AG04450 (cell line): ENCODE data around the gene ZDHHC7. TPM values are rescaled to one million over a fixed set of nuclear protein-coding genes. Genes with fewer than 3 reads are reported as not detected.

Source experiments
- CTCF ChIA-PET: fragments of 300-600, 350-600 bp; formaldehyde crosslinking; extraction: SDS; loops from one replicate; lab custom pipeline; 2022; ENCODE audit warnings: antibody characterized with exemption, inconsistent platforms; lab: Charles Lee
- POLR2A ChIA-PET: fragments of 350-600 bp; formaldehyde crosslinking; extraction: SDS; loops from one replicate; lab custom pipeline; 2021; ENCODE audit warnings: antibody characterized with exemption, inconsistent platforms; lab: Yijun Ruan, JAX
- DNase-seq: peaks from one replicate; pipeline ENCODE4 v3.0.0-alpha.2; 2011; ENCODE audit warnings: low read depth, low spot score
- H3K27ac ChIP-seq: one replicate; pipeline ENCODE4 v1.5.1; 2012; ENCODE audit warnings: low read depth, low read length, control low read depth
- H3K27me3 ChIP-seq: one replicate; pipeline ENCODE4 v1.6.0; 2012; ENCODE audit warnings: low read length; ENCODE audit not compliant: control insufficient read depth, insufficient read depth
- H3K4me3 ChIP-seq: 2 replicates; pipeline ENCODE4 v1.5.1; 2011; ENCODE audit warnings: mild to moderate bottlenecking, low read depth, low read length, control low read depth
- H3K9me3 ChIP-seq: 2 replicates; pipeline ENCODE4 v1.5.1; 2012; ENCODE audit warnings: low read length; ENCODE audit not compliant: control insufficient read depth, insufficient read depth
- CTCF ChIP-seq: IDR thresholded peaks from 2 replicates; pipeline ENCODE4 v1.5.1; 2011; ENCODE audit warnings: low read depth, low read length, control low read depth, inconsistent platforms
- polyA plus RNA-seq: library from polyadenylated mRNA; depleted of rRNA; stranded (reverse); fragments of >200 nt; gene quantifications from 2 replicates; pipeline ENCODE4 v1.2.3, GENCODE V29; 2011

The ZDHHC7 gene
- polyA plus RNA-seq, 1 experiment = 136 TPM

- ChIA-PET CTCF (interaction anchor here (1.0 kb wide), 1 partner anchor 42 kb away, joined by 4 read pairs; no protein-coding TSS in a partner anchor), POLR2A (interaction anchor here (1.6 kb wide), 1 partner anchor 17 kb away, joined by 12 read pairs; the partner anchor contains the start of gene ZDHHC7)
- peak overlapping the region; percentile 100 for H3K27ac ChIP-seq
- no peak for DNase-seq
- H3K27me3 ChIP-seq = no peaks in the 10 kb centered on the region
- H3K9me3 ChIP-seq = no peaks in the 10 kb centered on the region; the same call in 1 of the 2 replicates
- no peak overlapping the region for H3K4me3 ChIP-seq
- no peak for TF ChIP-seq CTCF
Observed at GRCh38 chr16:84993926-84994325, 17.4 kb downstream of the ZDHHC7 start.

- H3K27me3 ChIP-seq = no peaks in the 10 kb centered on the region
- H3K9me3 ChIP-seq = no peaks in the 10 kb centered on the region
- DNase-seq = no peak
- ChIA-PET POLR2A (no interaction called here), CTCF (no interaction called here)
- no peak overlapping the region for H3K4me3 ChIP-seq
- H3K27ac ChIP-seq = peak overlapping the region; percentile 100
- TF ChIP-seq CTCF = no peak
Observed at GRCh38 chr16:84992717-84993075, 18.6 kb downstream of the ZDHHC7 start.

- ChIA-PET POLR2A (no interaction called here), CTCF (no interaction called here)
- TF ChIP-seq CTCF = no peak
Observed at GRCh38 chr16:84990782-84991181, 20.6 kb downstream of the ZDHHC7 start.

GRCh38 chr16:84989749-84990620 lies 21.4 kb downstream of the ZDHHC7 start:
- Histone ChIP-seq H3K27me3 (no peaks in the 10 kb centered on the region), H3K9me3 (peaks cover 6% of the 10 kb centered on the region; the same call in 1 of the 2 replicates), H3K27ac (no peak overlapping the region), H3K4me3 (no peak overlapping the region)
- ChIA-PET POLR2A (interaction anchor here (0.6 kb wide), 1 partner anchor 18 kb away, joined by 3 read pairs; no protein-coding TSS in a partner anchor), CTCF (interaction anchor here (0.6 kb wide), 1 partner anchor 234 kb away, joined by 3 read pairs; no protein-coding TSS in a partner anchor)
- DNase-seq = no peak
- no peak for TF ChIP-seq CTCF

More at GRCh38 chr16:84990782-84991181, 20.6 kb downstream of the ZDHHC7 start:
- peaks cover 6% of the 10 kb centered on the region; the same call in 1 of the 2 replicates for H3K9me3 ChIP-seq
- H3K27me3 ChIP-seq = no peaks in the 10 kb centered on the region
- H3K27ac ChIP-seq = no peak overlapping the region
- no peak overlapping the region for H3K4me3 ChIP-seq
- no peak for DNase-seq
